ENCODE results near the gene CYSTM1.

The CYSTM1 gene

GRCh38 chr5:140238756-140239155, 63.8 kb downstream of the CYSTM1 start:
- no peak for DNase-seq (ENCODE audit: low read depth)

- DNase-seq (ENCODE audit: low read depth) = no peak
These were observed 64.5 kb downstream of the CYSTM1 start for GRCh38 chr5:140239461-140239860.

GRCh38 chr5:140239939-140240700, 65.1 kb downstream of the CYSTM1 start:
- DNase-seq (ENCODE audit: low read depth) = no peak

GRCh38 chr5:140240987-140241706, 66.2 kb downstream of the CYSTM1 start:
- peak; percentile 49 for DNase-seq (ENCODE audit: low read depth)

GRCh38 chr5:140242099-140242498, 67.1 kb downstream of the CYSTM1 start:
- DNase-seq (ENCODE audit: low read depth) = no peak

- no peak for DNase-seq (ENCODE audit: low read depth)
These were observed 68.0 kb downstream of the CYSTM1 start for GRCh38 chr5:140242890-140243585.

- no peak for DNase-seq (ENCODE audit: low read depth)
These were observed 68.8 kb downstream of the CYSTM1 start for GRCh38 chr5:140243706-140244250.

GRCh38 chr5:140244525-140245025, 69.6 kb downstream of the CYSTM1 start:
- no peak for DNase-seq (ENCODE audit: low read depth)

GRCh38 chr5:140245341-140245740, 70.4 kb downstream of the CYSTM1 start:
- no peak for DNase-seq (ENCODE audit: low read depth)

GRCh38 chr5:140245926-140246325, 70.9 kb downstream of the CYSTM1 start:
- DNase-seq (ENCODE audit: low read depth) = no peak

GRCh38 chr5:140246378-140247122, 71.6 kb downstream of the CYSTM1 start:
- DNase-seq (ENCODE audit: low read depth) = no peak

- DNase-seq (ENCODE audit: low read depth) = no peak
These were observed 73.4 kb downstream of the CYSTM1 start for GRCh38 chr5:140248414-140248813.

GRCh38 chr5:140249536-140249935, 74.5 kb downstream of the CYSTM1 start:
- DNase-seq (ENCODE audit: low read depth) = no peak

GRCh38 chr5:140250386-140250785, 75.4 kb downstream of the CYSTM1 start:
- no peak for DNase-seq (ENCODE audit: low read depth)

GRCh38 chr5:140251527-140251973, 76.6 kb downstream of the CYSTM1 start:
- peak; percentile 78 for DNase-seq (ENCODE audit: low read depth)

GRCh38 chr5:140252470-140253126, 77.6 kb downstream of the CYSTM1 start:
- no peak for DNase-seq (ENCODE audit: low read depth)

- no peak for DNase-seq (ENCODE audit: low read depth)
These were observed 79.0 kb downstream of the CYSTM1 start for GRCh38 chr5:140253985-140254384.

- no peak for DNase-seq (ENCODE audit: low read depth)
These were observed 80.6 kb downstream of the CYSTM1 start for GRCh38 chr5:140255460-140256157.

- no peak for DNase-seq (ENCODE audit: low read depth)
These were observed 81.7 kb downstream of the CYSTM1 start for GRCh38 chr5:140256726-140257125.

GRCh38 chr5:140258016-140258415, 83.0 kb downstream of the CYSTM1 start:
- peak; percentile 47 for DNase-seq (ENCODE audit: low read depth)

Measured in HS-27A (cell line).